ENCODE results near the gene HNRNPF.

HNRNPF gene

DNA sequence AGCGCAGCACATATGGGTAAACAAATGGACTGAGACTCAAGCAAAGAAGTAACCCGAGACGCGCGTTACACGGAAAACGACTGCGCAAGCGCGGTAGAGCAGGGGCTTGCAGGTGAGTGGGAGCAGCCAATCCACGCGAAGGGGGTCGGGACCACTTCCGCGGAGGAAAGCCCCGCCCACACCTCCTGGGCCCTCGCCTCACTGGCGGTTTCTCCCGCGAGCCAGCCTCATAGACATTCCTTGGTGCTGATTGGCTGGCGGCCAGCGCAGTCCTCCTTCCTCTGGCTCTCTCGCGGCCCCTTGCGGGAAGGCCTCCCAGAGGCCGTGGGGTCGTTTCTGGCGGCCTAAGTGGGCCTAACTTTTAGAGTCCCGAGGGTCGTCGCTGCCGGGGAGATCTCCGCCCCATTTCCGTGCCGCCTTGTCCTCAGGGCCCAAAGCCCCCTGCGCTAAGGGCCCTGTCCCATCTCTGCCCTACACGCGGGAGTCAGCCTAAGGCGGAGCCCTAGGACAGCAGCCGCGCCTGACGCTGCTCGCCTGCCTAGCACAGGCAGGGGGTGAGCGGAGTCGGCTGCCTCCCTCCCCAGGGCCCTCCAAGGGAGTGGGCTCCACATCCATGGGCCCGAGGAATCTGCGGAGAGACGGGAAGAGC lies 46.7 kb downstream of the HNRNPF start:
- TF ChIP-seq, protein P1, sequence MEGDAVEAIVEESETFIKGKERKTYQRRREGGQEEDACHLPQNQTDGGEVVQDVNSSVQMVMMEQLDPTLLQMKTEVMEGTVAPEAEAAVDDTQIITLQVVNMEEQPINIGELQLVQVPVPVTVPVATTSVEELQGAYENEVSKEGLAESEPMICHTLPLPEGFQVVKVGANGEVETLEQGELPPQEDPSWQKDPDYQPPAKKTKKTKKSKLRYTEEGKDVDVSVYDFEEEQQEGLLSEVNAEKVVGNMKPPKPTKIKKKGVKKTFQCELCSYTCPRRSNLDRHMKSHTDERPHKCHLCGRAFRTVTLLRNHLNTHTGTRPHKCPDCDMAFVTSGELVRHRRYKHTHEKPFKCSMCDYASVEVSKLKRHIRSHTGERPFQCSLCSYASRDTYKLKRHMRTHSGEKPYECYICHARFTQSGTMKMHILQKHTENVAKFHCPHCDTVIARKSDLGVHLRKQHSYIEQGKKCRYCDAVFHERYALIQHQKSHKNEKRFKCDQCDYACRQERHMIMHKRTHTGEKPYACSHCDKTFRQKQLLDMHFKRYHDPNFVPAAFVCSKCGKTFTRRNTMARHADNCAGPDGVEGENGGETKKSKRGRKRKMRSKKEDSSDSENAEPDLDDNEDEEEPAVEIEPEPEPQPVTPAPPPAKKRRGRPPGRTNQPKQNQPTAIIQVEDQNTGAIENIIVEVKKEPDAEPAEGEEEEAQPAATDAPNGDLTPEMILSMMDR (IDR thresholded peaks at IDR 0.05; ENCODE audit: insufficient read depth, missing control alignments) = no peak
- DNase-seq (ENCODE audit: insufficient read length, low spot score) (no peak), FAIRE-seq (no peak)

- DNase-seq (ENCODE audit: insufficient read length, low spot score) = no peak
- FAIRE-seq = no peak
- TF ChIP-seq, protein P1 (IDR thresholded peaks at IDR 0.05; ENCODE audit: insufficient read depth, missing control alignments) = no peak
These were observed 47.3 kb downstream of the HNRNPF start for GRCh38 chr10:43361547-43362190.

GRCh38 chr10:43360086-43360485 lies 48.9 kb downstream of the HNRNPF start:
- FAIRE-seq (no peak), DNase-seq (ENCODE audit: insufficient read length, low spot score) (no peak)
- TF ChIP-seq, protein P1 (IDR thresholded peaks at IDR 0.05; ENCODE audit: insufficient read depth, missing control alignments) = no peak

- TF ChIP-seq, protein P1 (IDR thresholded peaks at IDR 0.05; ENCODE audit: insufficient read depth, missing control alignments) = no peak
- no peak for FAIRE-seq
- DNase-seq (ENCODE audit: insufficient read length, low spot score) = no peak
These were observed 53.1 kb downstream of the HNRNPF start for GRCh38 chr10:43355749-43356371.

DNA sequence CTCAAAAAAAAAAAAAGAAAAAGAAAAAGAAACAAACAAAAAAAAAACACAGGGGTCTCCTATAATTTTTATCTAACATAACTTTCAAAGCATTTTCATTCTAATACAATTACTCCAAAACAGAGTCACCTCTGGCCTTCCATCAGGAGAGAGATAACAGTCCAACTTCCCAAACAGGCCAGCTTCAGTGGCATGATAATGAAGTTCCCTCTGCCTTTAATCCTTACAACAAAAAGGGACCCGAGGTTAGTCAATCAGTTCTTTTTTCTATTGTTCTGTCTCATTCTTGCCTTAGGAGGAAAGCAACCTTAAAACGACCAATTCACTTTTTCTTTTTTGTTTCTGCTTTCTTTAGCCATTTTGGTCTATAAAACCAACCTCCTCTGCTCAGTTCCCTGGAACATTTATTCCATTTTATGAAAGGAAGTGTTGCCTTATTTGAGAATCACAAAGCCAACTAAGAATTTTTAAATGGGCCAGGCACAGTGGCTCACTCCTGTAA lies 54.1 kb downstream of the HNRNPF start:
- no peak for FAIRE-seq
- no peak for DNase-seq (ENCODE audit: insufficient read length, low spot score)
- TF ChIP-seq, protein P1 (IDR thresholded peaks at IDR 0.05; ENCODE audit: insufficient read depth, missing control alignments) = no peak

DNA sequence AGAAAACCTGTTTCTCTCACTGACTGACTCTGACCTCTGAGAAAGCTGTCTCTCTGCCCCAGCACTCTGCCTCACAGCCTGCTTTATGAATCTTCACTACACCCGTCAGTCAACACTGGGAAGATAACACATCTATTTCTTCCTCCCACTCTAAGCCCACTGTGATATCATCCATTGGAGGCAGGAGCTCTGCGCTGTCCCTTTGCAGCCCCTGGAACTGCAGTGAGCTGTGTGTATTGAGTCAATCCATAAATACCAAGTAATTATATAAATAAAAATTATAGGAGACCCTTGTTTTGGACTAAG lies 54.7 kb downstream of the HNRNPF start:
- FAIRE-seq (no peak), DNase-seq (ENCODE audit: insufficient read length, low spot score) (no peak)
- TF ChIP-seq, protein P1 (IDR thresholded peaks at IDR 0.05; ENCODE audit: insufficient read depth, missing control alignments) = no peak

Measured in D721Med (cell line).